Measurements from ENCODE around the gene ARL2.

The ARL2 gene

DNA sequence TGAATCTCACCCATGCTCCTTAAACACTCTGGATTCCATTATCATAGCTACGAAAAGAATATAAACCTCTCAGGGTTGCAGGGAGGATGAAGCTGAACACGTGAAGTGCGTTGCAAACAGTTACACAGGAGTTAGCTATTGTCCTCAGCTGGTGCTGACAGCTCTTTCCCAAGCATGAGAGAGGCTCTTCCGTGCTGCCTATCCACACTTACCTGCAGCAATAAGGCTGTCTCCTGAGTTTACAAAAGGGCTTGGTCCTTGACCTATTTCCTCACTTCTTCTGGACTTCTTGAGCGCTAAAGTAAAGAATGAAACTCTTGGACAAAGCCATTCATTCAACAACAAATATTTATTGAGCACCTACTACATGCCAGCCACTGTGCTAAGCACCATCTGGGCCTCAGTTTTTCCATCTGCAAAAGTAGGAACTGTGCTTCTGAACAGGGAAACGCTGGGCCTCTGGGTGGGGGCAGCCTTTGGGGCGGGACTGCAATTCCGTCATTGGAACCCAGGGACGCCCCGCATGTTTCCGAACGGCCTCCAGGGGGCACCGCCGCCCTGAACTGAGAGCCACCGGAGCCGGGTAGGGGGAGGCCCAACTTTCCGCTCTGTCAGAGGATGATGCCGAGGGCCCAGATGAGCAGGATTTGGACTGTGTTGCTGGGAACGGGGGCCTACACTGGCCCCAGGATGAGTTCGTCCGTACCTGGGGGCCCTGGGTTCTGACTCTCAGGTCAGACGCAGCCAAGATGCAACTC, 651 bp upstream of the ARL2 start:
- H3K27me3 ChIP-seq (replicated peaks; ENCODE audit: control insufficient read depth, insufficient read depth, low read length) = no peaks in the 10 kb centered on the region
- H3K4me3 ChIP-seq (replicated peaks; ENCODE audit: low read depth, low read length) = peak overlapping the region; percentile 77
- DNase-seq (ENCODE audit: extremely low read depth, insufficient read length) = peak; percentile 88
- H3K36me3 ChIP-seq (ENCODE audit: control insufficient read depth, insufficient read depth, low read length) = no peaks in the 10 kb centered on the region; the same call in none of the 2 replicates
- TF ChIP-seq, protein P1, sequence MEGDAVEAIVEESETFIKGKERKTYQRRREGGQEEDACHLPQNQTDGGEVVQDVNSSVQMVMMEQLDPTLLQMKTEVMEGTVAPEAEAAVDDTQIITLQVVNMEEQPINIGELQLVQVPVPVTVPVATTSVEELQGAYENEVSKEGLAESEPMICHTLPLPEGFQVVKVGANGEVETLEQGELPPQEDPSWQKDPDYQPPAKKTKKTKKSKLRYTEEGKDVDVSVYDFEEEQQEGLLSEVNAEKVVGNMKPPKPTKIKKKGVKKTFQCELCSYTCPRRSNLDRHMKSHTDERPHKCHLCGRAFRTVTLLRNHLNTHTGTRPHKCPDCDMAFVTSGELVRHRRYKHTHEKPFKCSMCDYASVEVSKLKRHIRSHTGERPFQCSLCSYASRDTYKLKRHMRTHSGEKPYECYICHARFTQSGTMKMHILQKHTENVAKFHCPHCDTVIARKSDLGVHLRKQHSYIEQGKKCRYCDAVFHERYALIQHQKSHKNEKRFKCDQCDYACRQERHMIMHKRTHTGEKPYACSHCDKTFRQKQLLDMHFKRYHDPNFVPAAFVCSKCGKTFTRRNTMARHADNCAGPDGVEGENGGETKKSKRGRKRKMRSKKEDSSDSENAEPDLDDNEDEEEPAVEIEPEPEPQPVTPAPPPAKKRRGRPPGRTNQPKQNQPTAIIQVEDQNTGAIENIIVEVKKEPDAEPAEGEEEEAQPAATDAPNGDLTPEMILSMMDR (IDR thresholded peaks at IDR 0.05; ENCODE audit: insufficient read depth, low read length, poor library complexity, severe bottlenecking) = peak; percentile 87

DNA sequence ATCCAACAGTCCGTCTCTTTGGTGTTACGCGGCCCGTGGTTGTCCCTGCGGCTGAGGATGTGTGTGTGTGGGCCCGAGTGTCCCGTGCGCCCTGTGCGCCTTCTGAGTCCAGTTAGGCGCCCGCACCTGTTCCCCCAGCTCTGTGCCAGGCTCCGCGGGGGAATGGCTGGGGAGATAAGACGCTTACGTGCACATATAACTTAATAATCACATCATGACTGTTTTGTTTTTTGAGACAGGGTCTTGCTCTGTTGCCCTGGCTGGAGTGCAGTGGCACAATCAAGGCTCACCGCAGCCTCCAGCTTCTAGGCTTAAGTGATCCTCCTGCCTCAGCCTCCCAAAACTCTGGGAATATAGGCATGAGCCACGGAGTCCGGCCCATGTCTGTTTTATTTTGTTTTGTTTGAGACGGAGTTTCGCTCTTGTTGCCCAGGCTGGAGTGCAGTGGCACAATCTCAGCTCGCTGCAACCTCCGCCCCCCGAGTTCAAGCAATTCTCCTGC, 817 bp downstream of the ARL2 start:
- H3K27me3 ChIP-seq (replicated peaks; ENCODE audit: control insufficient read depth, insufficient read depth, low read length) = no peaks in the 10 kb centered on the region
- TF ChIP-seq, protein P1 (IDR thresholded peaks at IDR 0.05; ENCODE audit: insufficient read depth, low read length, poor library complexity, severe bottlenecking) = no peak
- H3K4me3 ChIP-seq (replicated peaks; ENCODE audit: low read depth, low read length) = peak overlapping the region; percentile 77
- DNase-seq (ENCODE audit: extremely low read depth, insufficient read length) = no peak
- H3K36me3 ChIP-seq (ENCODE audit: control insufficient read depth, insufficient read depth, low read length) = peaks cover 4% of the 10 kb centered on the region

DNA sequence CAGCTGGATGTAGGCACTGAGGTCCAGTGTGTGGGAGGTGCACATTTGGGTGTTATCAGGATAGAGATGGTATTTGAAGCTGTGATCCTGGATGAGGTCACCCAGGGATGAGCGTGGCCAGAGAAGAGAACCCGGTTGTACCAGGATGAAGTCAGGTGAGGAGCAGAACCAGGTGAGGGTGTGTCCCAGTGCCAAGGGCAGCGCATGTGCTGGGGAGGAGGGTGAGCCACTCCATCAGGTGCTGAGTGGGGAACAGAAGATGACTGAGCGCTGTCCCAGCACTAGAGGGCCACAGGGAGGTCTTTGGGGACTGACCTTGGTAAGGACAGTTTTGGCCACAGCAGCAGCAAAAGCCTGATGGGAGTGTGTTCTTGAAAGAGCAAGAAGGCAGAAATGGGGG, 2.7 kb downstream of the ARL2 start:
- DNase-seq (ENCODE audit: extremely low read depth, insufficient read length) = no peak
- TF ChIP-seq, protein P1 (IDR thresholded peaks at IDR 0.05; ENCODE audit: insufficient read depth, low read length, poor library complexity, severe bottlenecking) = peak; percentile 25
- H3K36me3 ChIP-seq (ENCODE audit: control insufficient read depth, insufficient read depth, low read length) = peaks cover 11% of the 10 kb centered on the region

DNA sequence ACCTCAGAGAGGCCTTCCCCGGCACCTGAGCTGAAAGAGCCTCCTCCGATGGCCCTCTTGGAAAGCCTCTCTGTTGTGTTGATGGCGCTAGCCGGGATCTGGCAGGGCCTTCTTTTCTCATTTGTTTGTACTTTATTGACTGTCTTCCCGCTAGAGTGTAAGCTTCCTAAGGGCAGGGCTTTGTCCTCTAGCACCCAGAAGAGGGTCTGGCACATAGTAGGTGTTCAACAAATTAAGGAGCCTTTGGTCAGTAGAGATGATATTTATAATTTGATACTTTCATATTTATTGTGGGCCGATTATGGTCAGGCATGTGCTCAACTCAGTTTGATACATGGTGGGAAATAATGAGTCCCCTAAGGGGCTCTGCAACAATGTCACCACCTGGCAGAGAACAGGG, 4.0 kb downstream of the ARL2 start:
- no peaks in the 10 kb centered on the region for H3K27me3 ChIP-seq (replicated peaks; ENCODE audit: control insufficient read depth, insufficient read depth, low read length)
- DNase-seq (ENCODE audit: extremely low read depth, insufficient read length) = no peak
- no peak overlapping the region for H3K4me3 ChIP-seq (replicated peaks; ENCODE audit: low read depth, low read length)
- peaks cover 11% of the 10 kb centered on the region for H3K36me3 ChIP-seq (ENCODE audit: control insufficient read depth, insufficient read depth, low read length)
- TF ChIP-seq, protein P1 (IDR thresholded peaks at IDR 0.05; ENCODE audit: insufficient read depth, low read length, poor library complexity, severe bottlenecking) = no peak

More for the DNA sequence above, 2.7 kb downstream of the ARL2 start:
- Histone ChIP-seq H3K27me3 (replicated peaks; ENCODE audit: control insufficient read depth, insufficient read depth, low read length) (no peaks in the 10 kb centered on the region), H3K4me3 (replicated peaks; ENCODE audit: low read depth, low read length) (no peak overlapping the region)

DNA sequence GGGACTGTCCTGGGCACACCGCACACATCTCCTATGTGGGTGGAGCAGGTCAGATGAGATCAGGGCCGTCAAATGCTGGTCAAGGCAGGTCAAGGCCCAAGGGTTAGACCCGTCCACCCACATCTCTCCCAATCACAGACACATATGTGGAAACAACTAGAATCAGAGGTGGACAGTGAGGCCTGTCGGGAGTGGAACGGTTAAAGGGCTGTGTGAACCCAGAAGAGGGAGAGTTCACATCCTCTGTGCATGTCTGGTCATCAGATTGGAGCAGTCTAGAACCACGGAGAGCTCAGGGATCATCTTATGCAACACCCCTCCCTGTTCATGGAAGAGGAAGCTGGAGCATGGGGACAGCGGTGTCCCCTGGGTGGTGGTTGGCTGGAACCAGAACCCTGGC, 5.9 kb downstream of the ARL2 start:
- Histone ChIP-seq H3K4me3 (replicated peaks; ENCODE audit: low read depth, low read length) (no peak overlapping the region), H3K36me3 (ENCODE audit: control insufficient read depth, insufficient read depth, low read length) (peaks cover 11% of the 10 kb centered on the region), H3K27me3 (replicated peaks; ENCODE audit: control insufficient read depth, insufficient read depth, low read length) (no peaks in the 10 kb centered on the region)
- TF ChIP-seq, protein P1 (IDR thresholded peaks at IDR 0.05; ENCODE audit: insufficient read depth, low read length, poor library complexity, severe bottlenecking) = no peak
- no peak for DNase-seq (ENCODE audit: extremely low read depth, insufficient read length)

Data from GM06990 (cell line).